M059J (cell line): ENCODE data around the gene ST6GALNAC2. TPM values are rescaled to one million over a fixed set of nuclear protein-coding genes. Genes with fewer than 3 reads are reported as not detected.
"Not testable (repeated sequence)": the region's sequence is repeated elsewhere in the genome, so short reads cannot be mapped to it uniquely, and the experiment has no call there.

Experiments
- DNase-seq: peaks from one replicate; pipeline ENCODE4 v3.0.0-alpha.2; 2012; ENCODE audit warnings: low read depth
- total RNA-seq: library from RNA; depleted of rRNA; stranded (reverse); fragments of >200 nt; shearing (Covaris generic); gene quantifications from 2 replicates; pipeline ENCODE4 v1.2.3, GENCODE V29; 2014

Gene ST6GALNAC2
- total RNA-seq, 1 experiment from 2014 or later, result 2.1 TPM

DNA sequence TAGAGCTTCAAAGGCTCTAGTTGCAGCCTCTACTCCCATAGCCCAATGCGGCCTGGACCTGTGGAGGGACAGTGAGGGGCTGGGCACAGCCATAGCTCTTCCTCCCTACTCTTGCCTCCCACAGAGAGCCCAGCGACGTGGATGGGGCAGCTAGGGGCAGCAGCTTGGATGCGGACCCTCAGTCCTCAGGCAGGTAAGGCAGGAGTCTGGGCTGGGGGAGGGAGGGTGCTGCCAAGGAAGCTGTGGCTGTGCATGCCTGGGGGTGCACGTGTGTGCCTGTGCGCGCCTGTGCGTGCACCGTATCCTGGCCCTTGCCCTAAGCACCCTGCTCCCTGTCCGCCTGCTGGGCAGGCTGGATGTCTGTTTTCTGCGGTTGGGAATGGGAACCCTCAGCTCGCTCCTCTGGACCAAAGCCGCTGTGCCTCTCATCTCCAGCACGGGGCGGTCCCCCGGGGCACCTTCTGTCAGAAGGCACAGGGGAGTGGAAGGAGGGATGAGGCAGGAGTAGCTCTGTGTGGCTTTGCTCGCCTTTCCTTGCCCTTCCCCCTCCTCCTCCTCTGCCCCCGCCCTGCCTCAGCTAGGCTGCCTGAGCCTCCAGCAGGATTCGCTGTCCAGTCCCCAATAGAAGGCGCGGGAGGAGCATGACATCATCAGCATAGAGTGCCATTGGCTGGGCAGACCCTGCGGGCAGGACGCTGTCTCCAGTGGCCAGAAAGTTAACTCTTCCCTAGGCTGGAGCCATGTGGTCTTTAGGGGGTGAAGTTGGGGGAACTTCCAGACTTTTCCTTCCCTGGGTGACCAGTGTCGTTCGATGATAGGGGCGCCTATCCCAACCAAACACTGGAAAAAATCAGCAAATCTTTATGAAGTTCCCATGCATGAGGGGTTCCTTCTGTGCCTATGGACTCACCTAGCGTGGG lies 45.0 kb downstream of the ST6GALNAC2 start:
- peak; percentile 67 for DNase-seq

DNA sequence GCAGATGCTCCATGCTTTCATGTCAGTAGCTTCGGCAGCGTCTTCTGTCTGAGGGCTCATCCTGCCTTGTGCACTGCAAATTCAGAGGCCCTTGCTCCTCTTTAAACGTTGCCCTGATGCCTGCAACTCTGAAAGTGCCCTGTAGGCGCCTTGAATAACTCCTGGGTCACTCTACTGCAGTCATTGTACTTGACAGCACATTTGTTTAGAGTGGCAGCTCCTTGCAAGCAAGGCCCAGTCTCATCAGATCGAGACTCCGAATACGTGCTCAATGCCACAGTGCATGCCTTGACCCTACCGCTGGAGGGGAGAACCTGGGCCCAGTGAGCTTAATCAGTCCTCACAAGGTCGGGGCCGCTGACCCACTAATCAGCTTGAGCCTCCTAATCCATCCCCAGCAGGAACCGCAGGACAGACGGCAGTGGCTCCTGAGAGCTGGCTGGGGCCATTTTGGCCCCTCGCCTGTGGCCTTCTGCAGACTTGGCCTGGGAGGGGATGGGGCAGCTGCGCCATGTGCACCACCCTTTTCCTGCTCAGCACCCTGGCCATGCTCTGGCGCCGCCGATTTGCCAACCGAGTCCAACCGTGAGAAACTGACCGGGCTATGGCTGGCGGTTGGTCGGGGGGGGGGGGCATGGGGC lies 45.9 kb downstream of the ST6GALNAC2 start, which contains the start of gene PRCD:
Gene PRCD (plus strand): TSS at position 414 of the 641 bp plus-strand sequence. CDS start 98 bp downstream, at position 512.
- no peak for DNase-seq

DNA sequence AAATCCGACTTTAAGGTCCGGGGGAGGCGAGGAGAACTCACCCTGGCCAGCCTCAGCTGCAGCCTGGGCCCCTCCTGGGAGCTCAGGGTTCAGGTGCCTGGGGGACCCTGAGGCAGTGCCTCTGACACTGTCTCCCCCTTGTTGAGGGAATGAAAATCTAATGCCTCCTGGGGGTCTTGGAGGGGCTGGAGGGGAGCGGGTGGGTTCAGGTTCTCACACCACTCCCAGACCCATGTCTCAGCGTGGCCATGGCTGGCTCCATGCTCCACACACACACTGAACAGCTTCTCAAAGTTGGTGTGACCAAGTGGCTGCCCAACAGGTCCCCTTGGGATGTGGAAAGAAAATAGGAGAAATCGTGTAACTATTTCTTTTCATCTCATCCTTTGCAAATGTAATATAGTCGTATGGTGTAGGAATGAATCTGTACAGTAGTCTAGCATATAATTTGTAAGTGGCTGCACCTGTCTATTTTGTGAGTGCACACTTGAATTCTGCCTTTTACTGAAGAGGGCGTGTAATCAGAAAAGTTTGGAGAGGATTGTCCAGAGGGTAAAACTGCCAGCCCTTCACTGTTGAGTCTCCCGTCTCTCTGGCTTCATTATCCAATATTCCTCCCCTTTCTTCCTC lies 46.6 kb downstream of the ST6GALNAC2 start:
- no peak for DNase-seq

DNA sequence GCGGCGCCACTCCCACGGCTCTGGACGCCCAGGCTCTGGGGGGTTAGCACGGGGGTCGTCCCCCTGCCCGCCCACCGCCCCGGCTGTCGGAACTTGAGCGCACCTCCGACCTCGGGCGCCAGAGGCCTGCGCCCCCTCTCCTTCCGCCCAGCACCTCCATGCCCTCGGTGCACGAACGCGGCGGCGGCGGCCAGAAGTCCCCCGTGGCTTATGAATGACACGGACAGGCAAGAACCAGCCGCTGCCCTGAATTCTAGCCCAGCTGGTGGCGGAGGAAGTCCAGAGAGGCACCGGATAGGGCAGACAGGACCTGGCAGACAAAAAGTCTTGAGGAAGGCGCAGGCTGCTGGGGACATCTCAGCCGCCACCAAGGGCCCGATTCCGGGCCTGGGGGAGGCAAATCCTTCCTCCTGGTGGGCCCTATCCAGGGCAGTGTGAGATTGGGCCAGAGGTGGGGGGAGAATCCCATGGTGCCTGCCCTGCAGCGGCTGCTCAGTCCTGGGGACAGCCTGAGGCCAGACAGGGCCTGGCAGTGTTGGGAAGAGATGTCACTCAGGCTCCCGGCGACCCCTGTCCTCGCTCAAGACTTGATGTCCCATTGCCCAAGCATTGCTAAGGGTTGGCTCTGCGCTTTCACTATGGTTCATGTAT lies 47.3 kb downstream of the ST6GALNAC2 start:
- DNase-seq, result no peak

DNA sequence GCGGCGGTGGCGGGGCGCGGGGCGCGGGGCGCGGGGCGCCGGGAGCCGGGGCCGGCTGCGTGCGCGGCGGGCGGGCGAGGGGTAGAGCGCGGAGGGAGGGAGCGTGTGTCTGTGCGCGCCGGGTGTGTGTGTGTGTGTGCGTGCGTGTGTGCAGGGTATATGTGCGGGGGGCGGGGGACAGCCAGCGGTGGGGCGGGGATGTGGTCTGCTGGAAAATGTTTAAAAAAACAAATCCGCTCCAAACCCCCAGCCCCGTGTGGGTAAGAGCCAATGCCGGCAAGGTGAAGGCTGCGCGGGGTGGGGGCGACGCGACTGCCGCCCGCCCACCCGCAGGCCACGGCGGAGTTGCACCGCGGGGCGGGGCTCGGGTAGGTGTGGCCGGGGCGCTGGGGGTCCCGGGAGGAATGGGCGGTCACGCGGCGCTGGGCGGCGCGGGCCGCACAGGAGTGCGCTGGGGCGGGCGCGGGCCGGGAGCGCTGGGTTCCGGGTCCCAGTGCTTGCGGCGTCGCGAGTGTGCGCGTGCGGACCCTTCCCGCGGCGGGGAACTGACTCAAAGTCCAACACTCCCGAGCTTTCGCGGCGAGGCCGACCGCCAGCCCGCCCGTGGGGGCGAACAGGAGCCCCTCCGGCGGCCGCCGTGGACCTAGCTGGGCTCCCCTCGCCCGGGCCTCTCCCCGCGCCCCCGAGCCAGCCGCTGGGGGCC lies 47.9 kb downstream of the ST6GALNAC2 start, which contains the start of gene CYGB:
Gene CYGB (minus strand): TSS at position 132 of the 703 bp plus-strand sequence. CDS start 167 bp downstream, outside the sequence.
- no peak for DNase-seq

DNA sequence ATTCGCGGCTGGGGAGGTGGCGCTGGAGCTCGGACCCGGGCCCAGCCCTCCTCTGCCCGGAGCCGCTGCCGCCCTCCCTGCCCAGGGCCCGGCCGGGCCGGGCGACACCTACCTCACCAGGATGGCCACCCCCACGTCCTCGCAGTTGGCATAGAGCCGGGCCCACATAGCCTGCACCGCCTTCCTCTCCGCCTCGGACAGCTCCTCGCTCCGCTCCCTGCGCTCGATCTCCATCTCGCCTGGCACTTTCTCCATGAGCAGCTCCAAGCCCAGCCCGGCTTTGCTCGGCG lies 48.4 kb downstream of the ST6GALNAC2 start:
- no peak for DNase-seq

DNA sequence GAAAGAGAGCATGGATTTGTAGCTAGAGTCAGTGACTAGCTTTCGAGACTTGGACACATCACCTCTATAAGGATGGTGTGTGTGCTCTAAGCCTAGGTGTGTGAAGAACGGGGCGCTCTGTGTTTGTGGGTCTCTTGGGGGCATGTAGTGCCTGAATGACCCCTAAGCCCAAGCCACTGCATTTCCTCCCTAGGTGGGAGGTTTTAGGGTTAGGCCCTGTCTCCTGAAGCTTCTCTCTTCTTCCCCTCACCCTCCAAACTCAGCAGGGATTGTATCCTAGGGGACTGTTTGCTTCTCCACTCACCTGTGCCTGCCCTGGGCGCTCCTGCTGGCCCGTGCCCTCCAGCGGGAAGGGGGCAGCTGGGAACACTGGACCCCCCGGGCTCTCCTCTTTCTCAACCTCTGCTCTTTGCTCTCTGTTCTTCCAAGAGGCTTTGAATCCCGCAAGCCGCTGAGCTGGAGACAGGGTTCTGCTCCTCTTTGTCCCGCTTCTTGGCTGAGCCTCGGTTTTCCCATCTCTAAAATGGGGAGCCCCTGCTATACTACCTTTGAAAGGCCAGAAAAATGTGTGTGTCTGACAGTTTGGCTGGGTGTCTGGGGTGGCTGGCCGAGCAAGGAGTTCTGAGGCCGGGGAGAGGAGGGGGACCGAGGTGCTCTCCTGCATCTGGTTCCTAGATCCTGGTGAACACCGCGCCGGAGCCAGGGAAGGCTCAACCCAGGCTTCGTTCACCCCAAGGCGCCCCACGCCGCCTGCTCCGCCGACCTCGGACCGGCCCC lies 49.0 kb downstream of the ST6GALNAC2 start:
- DNase-seq, result no peak

DNA sequence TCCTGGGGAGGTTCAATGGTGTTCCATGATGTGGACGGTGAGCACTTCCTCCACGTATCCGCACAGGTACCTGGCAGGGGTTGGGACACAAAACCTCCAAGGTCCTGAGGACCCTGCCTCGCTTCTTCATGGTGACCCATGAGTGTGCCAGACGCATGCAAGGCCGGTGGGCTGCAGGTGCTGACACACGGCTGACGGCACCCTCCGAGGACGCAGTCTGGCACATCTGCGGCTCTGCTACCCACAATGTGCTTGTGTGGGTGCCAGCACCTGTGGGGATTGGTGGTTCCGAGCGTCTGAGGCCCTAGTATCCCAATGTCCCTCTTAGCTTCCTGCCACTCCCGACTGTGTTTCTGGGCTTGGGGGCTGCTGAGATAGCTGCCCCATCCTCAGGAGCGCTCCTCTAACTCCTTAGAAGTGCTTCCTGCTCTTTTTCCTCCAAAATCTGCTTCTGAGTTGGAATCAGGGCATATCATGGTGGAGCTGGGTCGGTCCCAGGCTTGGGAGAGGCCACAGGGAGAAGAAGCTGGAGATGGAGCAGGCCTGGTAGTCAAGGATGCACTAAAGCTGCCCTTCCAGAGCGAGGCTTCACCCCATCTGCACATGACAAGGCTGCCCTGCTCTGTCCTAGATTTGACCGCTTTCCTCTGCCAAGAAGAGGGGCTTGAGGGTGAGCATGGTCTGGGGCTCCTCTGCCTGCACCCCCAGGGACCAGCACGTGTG lies 49.7 kb downstream of the ST6GALNAC2 start:
- DNase-seq, result no peak

DNA sequence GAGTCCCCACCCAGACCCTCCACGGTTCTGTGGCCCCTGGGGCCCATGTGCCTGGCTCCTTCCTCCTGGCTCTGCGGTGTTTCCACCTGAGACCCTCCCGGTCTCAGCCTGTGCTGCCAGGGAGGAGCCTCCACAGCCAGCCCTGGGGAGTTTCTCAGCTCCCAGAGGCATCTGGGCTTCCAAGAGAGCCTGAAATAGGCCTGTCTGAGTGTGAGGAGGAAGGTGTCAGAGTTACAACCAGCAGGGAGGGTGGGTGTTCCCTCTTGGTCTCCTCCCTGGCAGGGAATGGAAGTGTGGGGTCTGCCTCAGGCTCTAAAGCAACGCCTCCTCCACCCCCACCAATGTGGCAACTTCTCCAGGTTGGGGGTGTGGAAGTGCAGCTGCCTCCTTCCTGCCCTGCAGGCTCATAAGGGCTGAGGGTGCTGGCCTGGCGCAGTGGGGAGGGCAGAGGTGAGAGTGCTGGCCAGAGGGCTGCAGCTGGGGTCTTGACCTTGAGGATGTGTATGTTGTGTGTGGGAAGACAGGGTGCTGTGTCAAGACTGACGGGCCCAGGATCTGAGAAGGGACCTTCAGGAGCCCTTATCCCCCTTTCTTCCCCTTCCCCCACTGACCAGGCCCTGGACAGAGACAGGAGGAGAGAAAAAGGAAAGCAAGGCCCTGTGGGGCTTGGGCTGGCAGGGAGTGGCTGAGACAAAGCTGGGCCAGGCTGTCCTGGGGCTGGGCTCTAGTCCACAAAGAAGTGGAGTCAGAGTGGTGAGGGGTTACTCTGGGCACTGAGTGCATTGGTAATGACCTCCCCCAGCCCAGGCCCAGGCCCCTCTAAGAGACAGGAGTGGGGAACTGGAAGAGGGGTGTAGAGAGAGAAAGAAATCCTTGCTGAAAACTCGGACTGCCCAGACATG lies 50.6 kb downstream of the ST6GALNAC2 start:
- no peak for DNase-seq

DNA sequence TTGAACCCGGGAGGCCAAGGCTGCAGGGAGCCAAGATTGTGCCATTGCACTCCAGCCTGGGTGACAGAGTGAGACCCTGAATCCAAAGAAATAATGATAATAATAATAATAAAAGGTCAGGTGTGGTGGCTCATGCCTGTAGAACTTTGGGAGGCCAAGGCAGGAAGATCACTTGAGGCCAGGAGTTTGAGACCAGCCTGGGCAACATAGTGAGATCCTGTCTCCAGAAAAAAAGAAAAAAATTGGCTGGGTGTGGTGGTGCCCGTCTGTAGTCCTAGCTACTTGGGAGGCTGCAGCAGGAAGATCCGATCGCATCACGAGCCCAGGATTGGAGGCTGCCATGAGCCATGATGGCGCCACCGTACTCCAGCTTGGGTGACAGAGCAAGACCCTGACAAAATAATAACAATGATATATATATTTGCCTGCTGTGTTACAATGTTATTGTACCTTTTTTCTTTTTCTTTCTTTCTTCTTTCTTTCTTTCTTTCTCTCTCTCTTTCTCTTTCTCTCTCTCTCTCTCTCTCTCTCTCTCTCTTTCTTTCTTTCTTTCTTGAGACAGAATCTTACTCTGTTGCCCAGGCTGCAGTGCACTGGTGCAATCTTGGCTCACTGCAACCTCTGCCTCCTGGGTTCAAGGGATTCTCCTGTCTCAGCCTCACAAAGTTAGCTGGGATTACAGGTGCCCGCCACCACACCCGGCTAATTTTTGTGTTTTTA lies 51.9 kb downstream of the ST6GALNAC2 start:
- not testable (repeated sequence) for DNase-seq

DNA sequence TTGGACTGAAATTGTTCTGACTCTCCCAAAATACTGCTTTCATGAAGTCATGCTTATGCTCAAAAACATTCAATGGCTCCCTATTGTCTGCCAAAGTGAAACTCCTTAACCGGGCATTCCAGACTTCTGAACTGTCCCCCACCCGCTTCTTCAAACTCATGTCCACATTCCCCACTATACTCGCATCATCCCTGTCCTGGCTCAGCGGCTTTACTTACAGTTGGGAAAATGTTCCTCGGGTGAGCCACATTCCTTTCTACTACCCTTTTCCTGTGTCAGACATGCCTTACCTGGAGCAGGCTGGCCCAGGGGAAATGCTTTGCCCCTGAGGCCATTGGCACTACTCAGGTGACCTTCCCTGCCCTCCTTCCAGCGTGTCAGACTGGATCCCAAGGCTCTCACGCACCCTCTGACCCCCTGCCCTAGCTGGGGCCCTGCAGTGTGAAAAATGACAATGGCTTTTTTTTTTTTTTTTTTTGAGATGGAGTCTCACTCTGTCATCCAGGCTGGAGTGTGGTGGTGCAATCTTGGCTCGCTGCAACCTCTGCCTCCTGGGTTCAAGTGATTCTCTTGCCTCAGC lies 53.5 kb downstream of the ST6GALNAC2 start:
- peak; percentile 51 for DNase-seq

DNA sequence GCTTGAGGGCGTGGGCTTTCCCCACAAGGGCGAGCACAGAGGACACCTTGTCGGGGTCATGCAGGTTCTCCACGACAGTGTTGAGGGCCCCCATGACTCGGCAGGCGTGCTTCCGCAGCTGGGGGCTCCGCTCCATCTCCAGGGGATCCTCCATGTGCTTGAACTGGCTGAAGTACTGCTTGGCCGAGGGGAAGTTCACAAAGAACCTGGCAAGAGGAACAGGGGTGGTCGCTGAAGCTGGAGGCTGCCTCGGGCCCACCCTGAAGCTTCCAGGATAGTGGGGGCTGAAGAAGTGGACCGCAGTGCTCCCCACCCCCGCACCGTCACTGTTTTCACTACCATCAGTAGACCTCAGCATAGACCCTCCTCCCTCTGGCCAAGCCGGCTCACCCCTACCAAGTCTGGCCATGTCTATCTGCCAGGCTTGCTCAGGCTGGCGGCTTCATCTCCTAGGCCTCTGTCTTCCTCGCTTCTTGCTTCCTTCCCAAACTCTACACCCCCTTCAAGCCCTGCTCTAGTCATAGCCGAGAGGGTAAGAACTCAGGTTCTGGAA lies 54.1 kb downstream of the ST6GALNAC2 start:
- DNase-seq, result no peak

DNA sequence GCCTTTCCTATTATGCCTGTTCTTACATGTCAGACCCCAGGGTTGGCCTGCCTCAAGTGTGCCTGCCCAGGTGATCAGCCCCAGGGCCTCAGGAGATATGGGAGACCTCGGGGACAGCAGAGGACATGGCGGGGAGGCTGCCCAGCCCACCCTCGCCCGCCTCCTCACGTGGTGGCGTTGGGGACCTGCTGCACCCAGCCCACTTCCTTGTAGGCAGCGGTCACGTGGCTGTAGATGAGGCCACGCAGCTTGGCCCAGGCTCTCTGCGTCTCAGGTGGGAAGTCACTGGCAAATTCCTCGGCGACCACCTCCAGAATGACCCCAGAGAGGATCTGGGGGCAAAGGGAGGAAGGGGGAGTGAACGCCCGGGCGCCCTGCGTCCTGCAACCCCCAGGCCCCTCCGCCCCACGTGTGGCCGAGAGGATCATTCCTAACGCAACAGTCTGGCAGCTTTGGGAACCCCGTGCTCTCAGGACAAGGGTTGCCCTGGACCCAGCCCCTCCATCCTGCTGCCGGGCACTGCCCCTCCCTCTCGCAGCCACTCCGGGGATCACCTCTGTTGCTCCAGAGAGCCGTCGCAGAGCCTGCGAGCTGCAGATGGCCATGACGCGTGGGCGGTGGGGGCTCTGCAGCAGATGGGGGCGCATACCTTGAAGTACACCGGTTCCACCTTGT lies 54.7 kb downstream of the ST6GALNAC2 start:
- DNase-seq, result no peak

DNA sequence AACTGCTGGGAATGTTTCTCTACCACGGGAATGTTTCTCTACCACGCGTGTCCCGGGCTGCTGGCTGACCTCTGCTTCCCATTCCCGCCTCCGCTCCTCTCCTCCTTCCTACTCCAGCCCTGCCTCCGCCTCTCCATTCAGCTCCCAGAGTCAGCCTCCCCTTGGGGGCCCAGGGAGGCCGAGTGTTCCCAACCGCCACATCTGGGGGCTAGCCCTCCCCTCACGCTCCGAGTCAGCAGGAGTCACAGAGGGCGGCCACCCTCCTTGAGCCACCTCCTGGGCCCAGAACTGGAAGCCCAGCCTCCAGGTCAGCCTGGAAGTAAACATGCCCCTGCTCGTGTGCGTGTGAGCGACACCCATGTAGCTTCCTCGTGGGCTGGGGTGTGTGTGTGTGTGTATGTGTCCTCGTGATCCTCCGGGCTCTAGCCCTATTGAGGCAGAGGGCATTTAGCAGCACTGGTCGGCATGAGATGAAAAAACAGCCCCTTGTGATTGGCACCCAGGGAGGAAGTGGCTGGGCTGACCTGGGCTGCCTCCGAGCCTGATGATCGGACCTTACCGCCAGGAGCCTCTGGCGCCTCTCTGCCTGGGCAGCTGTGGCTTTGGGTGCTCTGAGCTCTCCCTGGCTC lies 55.5 kb downstream of the ST6GALNAC2 start:
- peak; percentile 67 for DNase-seq

DNA sequence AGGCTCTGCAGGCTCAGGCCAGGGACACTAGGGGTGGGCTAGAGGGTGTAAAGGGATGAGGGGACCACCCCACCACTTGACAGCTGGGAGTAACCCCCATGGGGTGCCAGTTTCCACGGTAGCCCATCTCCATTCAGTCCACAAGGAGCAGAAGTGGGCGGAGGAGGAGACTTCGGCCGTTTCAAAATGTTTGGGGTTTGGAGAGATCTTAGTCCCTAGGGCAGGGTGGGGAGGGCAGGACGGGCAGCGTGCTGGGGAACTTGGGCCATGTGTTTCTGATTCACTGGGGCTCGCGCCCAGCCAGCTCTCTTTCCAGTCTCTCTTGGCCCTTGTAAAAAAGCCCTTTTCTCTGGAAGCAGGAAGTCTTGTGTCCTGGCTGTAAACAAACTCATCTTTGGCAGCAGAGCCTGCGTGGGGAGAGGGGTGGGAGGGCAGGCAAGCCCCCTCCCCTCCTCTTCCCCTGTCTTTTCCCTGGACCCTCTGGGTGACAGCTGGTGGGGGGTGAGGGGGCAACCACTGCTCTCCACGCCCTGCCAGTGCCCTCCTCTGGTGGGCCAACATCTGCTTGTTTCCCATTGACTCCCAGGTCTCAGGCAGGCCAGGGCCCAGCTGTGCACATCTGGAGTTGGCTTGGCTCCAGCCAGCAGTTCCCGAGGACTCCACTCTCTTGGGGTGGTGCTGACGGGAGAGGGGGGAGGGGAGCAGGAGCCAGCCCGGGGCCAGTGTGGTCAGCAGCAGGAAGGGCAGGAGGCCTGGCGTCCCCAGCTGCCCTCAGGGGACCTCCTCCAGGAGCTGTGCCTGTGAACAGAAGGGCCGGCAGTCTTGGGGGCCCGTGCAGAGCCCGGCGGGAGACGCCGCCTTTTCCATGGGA lies 56.2 kb downstream of the ST6GALNAC2 start:
- DNase-seq, result peak; percentile 86
